Neutrophil (primary cell): ENCODE results near the gene ATAD1.
A peak's percentile ranks its signal among the peaks of the same experiment; 100 is the strongest.
"Not testable (repeated sequence)": the region's sequence is repeated elsewhere in the genome, so short reads cannot be mapped to it uniquely, and the experiment has no call there.

Experiments used
- H3K27ac ChIP-seq: fragments of 200-600 bp; sonication (generic); 2 replicates; pipeline ENCODE4 v1.5.1; 2016; ENCODE audit warnings: mild to moderate bottlenecking, moderate library complexity
- H3K27me3 ChIP-seq: fragments of 200-600 bp; sonication (generic); 2 replicates; pipeline ENCODE4 v1.6.0; 2016; ENCODE audit warnings: mild to moderate bottlenecking
- H3K36me3 ChIP-seq: fragments of 200-600 bp; sonication (generic); 2 replicates; pipeline ENCODE4 v1.5.1; 2017
- H3K4me1 ChIP-seq, 2 experiments: fragments of 200-600 bp in 1 of 2; sonication (generic) in 1 of 2; 1 replicate in 1 of 2; 2 replicates in 1 of 2; pipeline versions ENCODE4 v1.5.1 to v1.6.1; 2013 to 2016; ENCODE audit warnings: low read depth in 1 of 2, low read length in 1 of 2, mild to moderate bottlenecking in 1 of 2, moderate library complexity in 1 of 2; ENCODE audit not compliant: control insufficient read depth in 1 of 2, insufficient read depth in 1 of 2
- H3K4me3 ChIP-seq, 2 experiments: fragments of 200-600 bp in 1 of 2; sonication (generic) in 1 of 2; 1 replicate in 1 of 2; 2 replicates in 1 of 2; pipeline ENCODE4 v1.5.1; 2013 to 2016; ENCODE audit warnings: low read depth in 1 of 2, low read length in 1 of 2, mild to moderate bottlenecking in 1 of 2, moderate library complexity in 1 of 2
- H3K9me3 ChIP-seq: fragments of 200-600 bp; sonication (generic); 2 replicates; pipeline ENCODE4 v1.5.1; 2016
- TF ChIP-seq, protein P1 (sequence below): fragments of 200-600 bp; sonication (generic); IDR thresholded peaks from 2 replicates; pipeline ENCODE4 v1.5.1; 2016; ENCODE audit warnings: antibody characterized with exemption

The ATAD1 gene

DNA sequence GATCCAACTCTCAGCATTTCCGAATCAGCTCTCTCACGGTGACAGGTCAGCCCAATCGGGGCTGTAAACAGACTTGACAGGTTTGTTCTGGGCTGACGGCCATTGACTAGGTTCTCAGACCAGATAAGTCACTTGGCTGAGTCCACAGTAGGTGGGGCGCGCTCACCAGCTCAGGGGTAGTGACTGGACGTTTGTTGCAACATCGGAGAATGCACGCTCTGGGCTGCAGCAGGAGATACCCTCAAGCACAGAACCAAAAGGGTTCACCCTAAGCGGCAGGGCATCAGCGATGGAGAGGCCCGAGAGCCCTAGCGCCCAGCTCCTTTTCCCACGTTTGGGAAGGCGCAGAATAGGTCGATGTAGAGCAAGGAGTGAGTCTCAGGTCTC lies 43.5 kb upstream of the ATAD1 start:
- Histone ChIP-seq H3K27ac (peak overlapping the region; percentile 98), H3K4me3 (peak overlapping the region; percentile 92 to 96), H3K4me1 (peaks cover 19 to 24% of the 10 kb centered on the region in 2 experiments), H3K36me3 (no peaks in the 10 kb centered on the region), H3K9me3 (no peaks in the 10 kb centered on the region), H3K27me3 (no peaks in the 10 kb centered on the region)
- TF ChIP-seq, protein P1, sequence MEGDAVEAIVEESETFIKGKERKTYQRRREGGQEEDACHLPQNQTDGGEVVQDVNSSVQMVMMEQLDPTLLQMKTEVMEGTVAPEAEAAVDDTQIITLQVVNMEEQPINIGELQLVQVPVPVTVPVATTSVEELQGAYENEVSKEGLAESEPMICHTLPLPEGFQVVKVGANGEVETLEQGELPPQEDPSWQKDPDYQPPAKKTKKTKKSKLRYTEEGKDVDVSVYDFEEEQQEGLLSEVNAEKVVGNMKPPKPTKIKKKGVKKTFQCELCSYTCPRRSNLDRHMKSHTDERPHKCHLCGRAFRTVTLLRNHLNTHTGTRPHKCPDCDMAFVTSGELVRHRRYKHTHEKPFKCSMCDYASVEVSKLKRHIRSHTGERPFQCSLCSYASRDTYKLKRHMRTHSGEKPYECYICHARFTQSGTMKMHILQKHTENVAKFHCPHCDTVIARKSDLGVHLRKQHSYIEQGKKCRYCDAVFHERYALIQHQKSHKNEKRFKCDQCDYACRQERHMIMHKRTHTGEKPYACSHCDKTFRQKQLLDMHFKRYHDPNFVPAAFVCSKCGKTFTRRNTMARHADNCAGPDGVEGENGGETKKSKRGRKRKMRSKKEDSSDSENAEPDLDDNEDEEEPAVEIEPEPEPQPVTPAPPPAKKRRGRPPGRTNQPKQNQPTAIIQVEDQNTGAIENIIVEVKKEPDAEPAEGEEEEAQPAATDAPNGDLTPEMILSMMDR: no peak

DNA sequence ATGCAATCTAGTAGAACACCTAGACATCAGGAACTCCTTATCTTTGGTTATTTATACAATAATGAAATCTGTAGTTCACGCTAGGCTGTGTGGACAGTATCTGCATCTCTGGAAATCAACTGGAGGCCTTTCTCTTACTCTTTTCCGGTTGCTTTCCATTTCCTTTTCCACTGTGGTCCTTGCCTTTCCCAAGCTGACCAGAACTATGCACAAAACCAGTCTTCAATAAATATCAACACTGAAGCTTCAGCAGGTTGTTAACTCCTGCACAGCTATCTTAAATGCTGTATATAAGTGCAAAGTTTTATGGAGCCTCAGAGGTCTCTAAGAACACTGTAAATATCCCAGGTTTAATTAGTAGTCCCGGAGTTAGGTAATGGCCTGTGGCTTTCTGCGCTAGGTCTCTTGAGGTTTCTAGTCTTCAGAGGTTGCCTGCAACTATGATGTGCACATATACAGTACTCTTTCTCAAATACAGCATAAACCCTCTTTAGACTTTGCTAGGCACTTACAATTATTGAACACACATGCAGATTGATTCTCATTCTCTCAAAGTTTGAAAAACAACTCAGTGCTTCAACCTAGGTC lies 42.9 kb upstream of the ATAD1 start:
- TF ChIP-seq, protein P1: no peak
- Histone ChIP-seq H3K4me3 (peak overlapping the region; percentile 92 to 96), H3K36me3 (no peaks in the 10 kb centered on the region), H3K4me1 (peaks cover 19 to 24% of the 10 kb centered on the region in 2 experiments), H3K27me3 (no peaks in the 10 kb centered on the region), H3K27ac (peak overlapping the region; percentile 98), H3K9me3 (no peaks in the 10 kb centered on the region)

DNA sequence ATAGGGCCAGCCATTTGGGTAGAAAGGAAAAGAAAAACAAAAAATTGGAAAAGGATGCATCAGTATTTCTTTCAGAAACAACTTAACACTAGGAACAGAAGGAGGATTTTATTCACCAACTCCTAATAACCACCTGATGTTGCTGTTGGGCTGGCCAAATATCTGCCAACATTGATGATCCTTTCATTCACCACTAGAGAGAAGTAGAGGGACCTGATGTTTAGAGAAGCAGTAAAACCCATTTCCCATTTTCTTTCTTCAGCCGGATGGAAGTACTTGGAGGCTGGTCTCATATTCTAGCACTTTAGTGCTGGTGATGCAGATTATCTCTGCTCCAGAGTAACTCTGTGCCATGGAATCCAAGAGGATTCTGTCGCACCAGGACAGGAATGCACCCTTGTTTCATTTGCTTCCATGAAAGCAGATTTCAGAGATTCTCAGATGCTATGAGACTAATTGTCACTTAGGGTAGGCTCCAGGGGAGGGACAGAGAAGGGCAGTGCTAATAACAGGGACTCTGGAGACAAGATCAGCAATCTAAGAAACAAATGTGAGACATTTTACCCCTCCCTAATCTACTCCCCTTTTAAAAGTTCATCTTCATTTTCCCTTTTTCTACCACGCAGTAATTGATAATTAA lies 42.2 kb upstream of the ATAD1 start:
- H3K4me3 ChIP-seq: peak overlapping the region; percentile 92 to 96
- TF ChIP-seq, protein P1: peak; percentile 63
- peak overlapping the region; percentile 98 for H3K27ac ChIP-seq

DNA sequence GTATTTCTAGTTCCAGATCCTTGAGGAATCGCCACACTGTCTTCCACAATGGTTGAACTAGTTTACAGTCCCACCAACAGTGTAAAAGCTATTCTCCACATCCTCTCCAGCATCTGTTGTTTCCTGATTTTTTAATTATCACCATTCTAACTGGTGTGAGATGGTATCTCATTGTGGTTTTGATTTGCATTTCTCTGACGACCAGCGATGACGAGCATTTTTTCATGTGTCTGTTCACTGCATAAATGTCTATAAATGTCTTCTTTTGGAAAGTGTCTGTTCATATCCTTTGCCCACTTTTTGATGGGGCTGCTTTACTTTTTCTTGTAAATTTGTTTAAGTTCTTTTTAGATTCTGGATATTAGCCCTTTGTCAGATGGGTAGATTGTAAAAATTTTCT lies 37.6 kb upstream of the ATAD1 start:
- not testable (repeated sequence) for H3K4me3 ChIP-seq, H3K27me3 ChIP-seq, H3K36me3 ChIP-seq, H3K27ac ChIP-seq, H3K9me3 ChIP-seq
- H3K4me1 ChIP-seq: peaks cover 9 to 11% of the 10 kb centered on the region in 2 experiments

More for the DNA sequence above, 42.2 kb upstream of the ATAD1 start:
- no peaks in the 10 kb centered on the region for H3K36me3 ChIP-seq
- H3K4me1 ChIP-seq: peaks cover 19% of the 10 kb centered on the region in 2 experiments
- no peaks in the 10 kb centered on the region for H3K9me3 ChIP-seq
- no peaks in the 10 kb centered on the region for H3K27me3 ChIP-seq

DNA sequence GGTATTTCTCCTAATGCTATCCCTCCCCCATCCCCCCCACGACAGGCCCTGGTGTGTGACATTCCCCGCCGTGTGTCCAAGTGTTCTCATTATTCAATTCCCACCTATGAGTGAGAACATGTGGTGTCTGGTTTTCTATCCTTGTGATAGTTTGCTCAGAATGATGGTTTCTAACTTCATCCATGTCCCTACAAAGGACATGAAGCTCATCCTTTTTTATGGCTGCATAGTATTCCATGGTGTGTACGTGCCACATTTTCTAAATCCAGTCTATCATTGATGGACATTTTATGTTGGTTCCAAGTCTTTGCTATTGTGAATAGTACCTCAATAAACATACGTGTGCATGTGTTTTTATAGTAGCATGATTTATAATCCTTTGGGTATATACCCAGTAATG lies 37.2 kb upstream of the ATAD1 start:
- H3K4me1 ChIP-seq, H3K27ac ChIP-seq: not testable (repeated sequence)

DNA sequence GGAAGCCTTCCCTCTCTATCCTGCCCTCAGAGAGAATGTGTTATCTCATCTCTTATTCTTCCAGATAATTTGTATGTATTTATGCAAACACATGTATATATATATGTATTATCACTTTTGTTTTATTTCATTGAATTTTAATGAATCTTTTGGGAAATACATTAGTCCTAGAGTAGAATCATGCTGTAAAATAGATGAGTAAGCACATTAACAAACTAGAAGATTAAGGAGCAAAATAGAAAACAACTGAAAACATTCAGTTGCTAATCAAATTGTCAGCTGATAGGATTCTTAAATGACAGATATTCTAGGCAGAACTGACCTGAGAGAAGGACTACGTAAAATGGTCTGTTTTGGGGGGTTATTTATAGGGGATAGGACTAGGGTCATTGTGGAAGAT lies 34.1 kb upstream of the ATAD1 start:
- H3K27me3 ChIP-seq: no peaks in the 10 kb centered on the region
- no peaks in the 10 kb centered on the region for H3K9me3 ChIP-seq
- H3K27ac ChIP-seq: no peak overlapping the region
- H3K36me3 ChIP-seq: no peaks in the 10 kb centered on the region
- H3K4me1 ChIP-seq: peaks cover 3 to 4% of the 10 kb centered on the region in 2 experiments
- no peak overlapping the region for H3K4me3 ChIP-seq
- TF ChIP-seq, protein P1: no peak

More for the DNA sequence above, 37.2 kb upstream of the ATAD1 start:
- not testable (repeated sequence) for H3K4me3 ChIP-seq, H3K36me3 ChIP-seq, H3K27me3 ChIP-seq, H3K9me3 ChIP-seq
